Measurements from ENCODE around the gene OBP2A. TPM values are rescaled to one million over a fixed set of nuclear protein-coding genes. Genes with fewer than 3 reads are reported as not detected.

Gene OBP2A
- total and polyA plus RNA-seq, 5 experiments from 2014 or later, result not detected

GRCh38 chr9:135514342-135515082, 31.4 kb upstream of the OBP2A start:
- DNase-seq (peak in 1 of 10 donors; percentile 13), ATAC-seq (no peak)
- H3K4me1 Mint-ChIP-seq, result peaks cover 0 to 3% (median under 1%) of the 10 kb centered on the region in 4 donors
- H3K9me3 Mint-ChIP-seq, result peaks cover 1 to 7% (median 1%) of the 10 kb centered on the region in 9 donors
- POLR2A ChIA-PET, result no interaction called here
- no peak overlapping the region for H3K4me3 Mint-ChIP-seq
- peaks cover 0 to 12% (median 4%) of the 10 kb centered on the region in 5 donors for H3K27me3 Mint-ChIP-seq
- peaks cover 0 to 1% (median 0%) of the 10 kb centered on the region in 3 donors for H3K36me3 Mint-ChIP-seq
- no peak overlapping the region for H3K27ac Mint-ChIP-seq

- peaks cover 0 to 2% (median 0%) of the 10 kb centered on the region in 9 donors for H3K9me3 Mint-ChIP-seq
- peak in 1 of 10 donors; percentile 13 for DNase-seq
- H3K4me1 Mint-ChIP-seq, result peaks cover 0 to 3% (median under 1%) of the 10 kb centered on the region in 4 donors
- H3K27me3 Mint-ChIP-seq, result peaks cover 0 to 13% (median 4%) of the 10 kb centered on the region in 5 donors
- H3K36me3 Mint-ChIP-seq, result no peaks in the 10 kb centered on the region
- H3K4me3 Mint-ChIP-seq, result no peak overlapping the region
- POLR2A ChIA-PET, result no interaction called here
- ATAC-seq, result no peak
- no peak overlapping the region for H3K27ac Mint-ChIP-seq
Observed at GRCh38 chr9:135515083-135515951, 30.6 kb upstream of the OBP2A start.

- Mint-ChIP-seq H3K9me3 (no peaks in the 10 kb centered on the region), H3K27ac (no peak overlapping the region), H3K4me1 (peaks cover 0 to 3% (median under 1%) of the 10 kb centered on the region in 4 donors), H3K27me3 (peaks cover 0 to 13% (median 8%) of the 10 kb centered on the region in 5 donors), H3K36me3 (no peaks in the 10 kb centered on the region), H3K4me3 (no peak overlapping the region)
- DNase-seq, result peak in 1 of 10 donors; percentile 14
- POLR2A ChIA-PET, result no interaction called here
- ATAC-seq, result no peak
Observed at GRCh38 chr9:135516132-135516860, 29.6 kb upstream of the OBP2A start.

GRCh38 chr9:135517407-135517822, 28.5 kb upstream of the OBP2A start:
- Mint-ChIP-seq H3K4me1 (peaks cover 0 to 3% (median under 1%) of the 10 kb centered on the region in 4 donors), H3K9me3 (no peaks in the 10 kb centered on the region), H3K27me3 (peaks cover 0 to 12% (median 8%) of the 10 kb centered on the region in 5 donors), H3K4me3 (no peak overlapping the region), H3K27ac (no peak overlapping the region), H3K36me3 (no peaks in the 10 kb centered on the region)
- no peak for ATAC-seq
- POLR2A ChIA-PET, result no interaction called here
- DNase-seq, result peak in 1 of 10 donors; percentile 2

- POLR2A ChIA-PET, result no interaction called here
- Mint-ChIP-seq H3K4me1 (peaks cover 0 to 1% (median 0%) of the 10 kb centered on the region in 4 donors), H3K36me3 (no peaks in the 10 kb centered on the region), H3K4me3 (no peak overlapping the region), H3K9me3 (no peaks in the 10 kb centered on the region), H3K27ac (no peak overlapping the region), H3K27me3 (peaks cover 0 to 16% (median 8%) of the 10 kb centered on the region in 5 donors)
- DNase-seq, result no peak
- ATAC-seq, result no peak
Observed at GRCh38 chr9:135519179-135519971, 26.6 kb upstream of the OBP2A start.

GRCh38 chr9:135520916-135521607, 24.9 kb upstream of the OBP2A start, which contains the start of gene LCN1:
TSS of gene LCN1 (plus strand) at chr9:135521440. CDS start at chr9:135521498, 58 bp downstream.
- no peaks in the 10 kb centered on the region for H3K9me3 Mint-ChIP-seq
- DNase-seq (peak in 1 of 10 donors; percentile 11), ATAC-seq (no peak)
- H3K4me3 Mint-ChIP-seq, result no peak within 1 kb of the TSS
- H3K4me1 Mint-ChIP-seq, result no peaks in the 10 kb centered on the region
- H3K27me3 Mint-ChIP-seq, result peaks cover 0 to 17% (median 8%) of the 10 kb centered on the region in 5 donors
- H3K36me3 Mint-ChIP-seq, result no peaks in the 10 kb centered on the region
- POLR2A ChIA-PET, result no interaction called here
- no peak within 1 kb of the TSS for H3K27ac Mint-ChIP-seq

- no peaks in the 10 kb centered on the region for H3K36me3 Mint-ChIP-seq
- ATAC-seq, result no peak
- POLR2A ChIA-PET, result no interaction called here
- H3K27ac Mint-ChIP-seq, result no peak overlapping the region
- peak in 1 of 10 donors; percentile 3 for DNase-seq
- peaks cover 0 to 14% (median 8%) of the 10 kb centered on the region in 5 donors for H3K27me3 Mint-ChIP-seq
- H3K9me3 Mint-ChIP-seq, result no peaks in the 10 kb centered on the region
- H3K4me3 Mint-ChIP-seq, result no peak overlapping the region
- H3K4me1 Mint-ChIP-seq, result no peaks in the 10 kb centered on the region
Observed at GRCh38 chr9:135521608-135522095, 24.3 kb upstream of the OBP2A start.

- Mint-ChIP-seq H3K27me3 (peaks cover 0 to 14% (median 8%) of the 10 kb centered on the region in 5 donors), H3K27ac (no peak overlapping the region)
Observed at GRCh38 chr9:135522137-135522877, 23.6 kb upstream of the OBP2A start.

GRCh38 chr9:135522931-135523330, 23.0 kb upstream of the OBP2A start:
- peak in 1 of 10 donors; percentile 10 for DNase-seq
- ATAC-seq, result no peak
- Mint-ChIP-seq H3K27ac (no peak overlapping the region), H3K9me3 (no peaks in the 10 kb centered on the region), H3K4me1 (no peaks in the 10 kb centered on the region), H3K36me3 (no peaks in the 10 kb centered on the region), H3K27me3 (peaks cover 0 to 14% (median 4%) of the 10 kb centered on the region in 5 donors), H3K4me3 (no peak overlapping the region)
- POLR2A ChIA-PET, result no interaction called here

More at GRCh38 chr9:135522137-135522877, 23.6 kb upstream of the OBP2A start:
- no peaks in the 10 kb centered on the region for H3K4me1 Mint-ChIP-seq
- POLR2A ChIA-PET, result no interaction called here
- DNase-seq (peak in 1 of 10 donors; percentile 11), ATAC-seq (no peak)
- H3K4me3 Mint-ChIP-seq, result no peak overlapping the region
- H3K9me3 Mint-ChIP-seq, result no peaks in the 10 kb centered on the region
- no peaks in the 10 kb centered on the region for H3K36me3 Mint-ChIP-seq

GRCh38 chr9:135523521-135524129, 22.3 kb upstream of the OBP2A start:
- Mint-ChIP-seq H3K36me3 (no peaks in the 10 kb centered on the region), H3K9me3 (no peaks in the 10 kb centered on the region), H3K4me3 (no peak overlapping the region), H3K4me1 (no peaks in the 10 kb centered on the region), H3K27ac (no peak overlapping the region), H3K27me3 (peaks cover 0 to 14% (median 4%) of the 10 kb centered on the region in 5 donors)
- DNase-seq (peak in 1 of 10 donors; percentile 13), ATAC-seq (no peak)
- POLR2A ChIA-PET, result no interaction called here

Data from naive thymus-derived CD8-positive, alpha-beta T cell (primary cell).